SK-N-SH (cell line): ENCODE data around the gene HSPB9. TPM values are rescaled to one million over a fixed set of nuclear protein-coding genes. Genes with fewer than 3 reads are reported as not detected.

ENCODE experiments used
- CTCF ChIA-PET: fragments of 300-600, 350-600 bp; formaldehyde crosslinking; extraction: SDS; loops from one replicate; lab custom pipeline; 2021; lab: Yijun Ruan, JAX
- POLR2A ChIA-PET: fragments of 350-600 bp; sonication (Branson Sonifier 250); formaldehyde crosslinking; extraction: SDS; loops from one replicate; lab custom pipeline; 2020; ENCODE audit warnings: antibody characterized with exemption, inconsistent platforms; lab: Yijun Ruan, JAX
- DNase-seq: peaks from one replicate; pipeline ENCODE4 v3.0.0; 2012
- H2AFZ ChIP-seq: fragments of 200-600 bp; sonication (generic); 2 replicates; pipeline ENCODE4 v1.8.1; 2016; ENCODE audit warnings: antibody characterized with exemption, mild to moderate bottlenecking, low read depth
- H3F3A ChIP-seq: fragments of 200-600 bp; sonication (generic); replicated peaks from 2 replicates; pipeline ENCODE3; 2016; ENCODE audit warnings: antibody characterized with exemption, mild to moderate bottlenecking; ENCODE audit not compliant: insufficient read depth
- H3K27ac ChIP-seq, 2 experiments: fragments of 200-500 bp in 1 of 2; fragments of 200-600 bp in 1 of 2; sonication (Bioruptor generic) in 1 of 2; sonication (generic), shearing (Covaris generic) in 1 of 2; 2 replicates each; pipeline versions ENCODE4 v1.5.1 to v1.6.1; 2014 to 2016; ENCODE audit warnings: low read depth in 2 of 2, inconsistent platforms in 1 of 2, low read length in 1 of 2, mild to moderate bottlenecking in 1 of 2, mixed read lengths in 1 of 2
- H3K27me3 ChIP-seq: fragments of 200-600 bp; sonication (generic), shearing (Covaris generic); 2 replicates; pipeline ENCODE4 v1.6.1; 2016; ENCODE audit warnings: mixed run types; ENCODE audit not compliant: insufficient read depth
- H3K36me3 ChIP-seq, 2 experiments: fragments of 200-500 bp in 1 of 2; fragments of 200-600 bp in 1 of 2; sonication (Bioruptor generic) in 1 of 2; sonication (generic) in 1 of 2; replicated peaks in 1 of 2; 2 replicates each; pipeline versions ENCODE3 to v1.5.1; 2014 to 2016; ENCODE audit warnings: low read length in 1 of 2, mild to moderate bottlenecking in 1 of 2; ENCODE audit not compliant: insufficient read depth in 2 of 2, control insufficient read depth in 1 of 2
- H3K4me1 ChIP-seq, 2 experiments: fragments of 200-500 bp in 1 of 2; fragments of 200-600 bp in 1 of 2; sonication (Bioruptor generic) in 1 of 2; sonication (generic), shearing (Covaris generic) in 1 of 2; 2 replicates each; pipeline versions ENCODE4 v1.5.1 to v1.6.1; 2014 to 2016; ENCODE audit warnings: low read depth in 1 of 2, low read length in 1 of 2, mixed run types in 1 of 2; ENCODE audit not compliant: insufficient read depth in 2 of 2, control insufficient read depth in 1 of 2
- H3K4me2 ChIP-seq: fragments of 200-600 bp; sonication (generic), shearing (Covaris generic); 2 replicates; pipeline ENCODE4 v1.6.1; 2017; ENCODE audit warnings: mixed run types
- H3K4me3 ChIP-seq, 2 experiments: fragments of 200-500 bp in 1 of 2; fragments of 200-600 bp in 1 of 2; sonication (Bioruptor generic) in 1 of 2; sonication (generic), shearing (Covaris generic) in 1 of 2; 2 replicates each; pipeline versions ENCODE4 v1.5.1 to v1.8.1; 2014 to 2016; ENCODE audit warnings: low read depth in 2 of 2, inconsistent platforms in 1 of 2, low read length in 1 of 2, mild to moderate bottlenecking in 1 of 2, mixed read lengths in 1 of 2, moderate library complexity in 1 of 2
- H3K79me2 ChIP-seq: fragments of 200-600 bp; sonication (generic); 2 replicates; pipeline ENCODE4 v1.8.1; 2017; ENCODE audit warnings: mild to moderate bottlenecking; ENCODE audit not compliant: insufficient read depth
- H3K9ac ChIP-seq: fragments of 200-600 bp; sonication (generic); 2 replicates; pipeline ENCODE4 v1.6.1; 2017; ENCODE audit warnings: mixed run types
- H3K9me2 ChIP-seq: fragments of 200-600 bp; sonication (generic); 2 replicates; pipeline ENCODE4 v1.6.1; 2017; ENCODE audit warnings: mixed run types
- H3K9me3 ChIP-seq: fragments of 200-600 bp; sonication (generic); 2 replicates; pipeline ENCODE4 v1.6.1; 2017; ENCODE audit warnings: mixed run types, mild to moderate bottlenecking, moderate library complexity
- H4K20me1 ChIP-seq: fragments of 200-600 bp; sonication (generic); 2 replicates; pipeline ENCODE4 v1.6.1; 2017; ENCODE audit warnings: mild to moderate bottlenecking, mixed run types; ENCODE audit not compliant: insufficient read depth
- CHD2 ChIP-seq: fragments of 150-350 bp; IDR thresholded peaks from 2 replicates; pipeline ENCODE4 v1.6.1; 2018; ENCODE audit warnings: low read length; ENCODE audit not compliant: partially characterized antibody
- CTCF ChIP-seq: fragments of 200-600 bp; sonication (generic); IDR thresholded peaks from 2 replicates; pipeline ENCODE4 v1.6.1; 2017; ENCODE audit warnings: antibody characterized with exemption, mild to moderate bottlenecking, moderate library complexity
- ELF1 ChIP-seq: IDR thresholded peaks from 2 replicates; pipeline ENCODE4 v1.4.0; 2012
- EP300 ChIP-seq, 2 experiments: IDR thresholded peaks; 2 replicates each; pipeline versions ENCODE4 v1.4.0 to v1.6.1; 2012; ENCODE audit warnings: borderline replicate concordance in 1 of 2, low read depth in 1 of 2, low read length in 1 of 2
- EZH2phosphoT487 ChIP-seq: fragments of 200-600 bp; sonication (generic); IDR thresholded peaks from 2 replicates; pipeline ENCODE4 v1.6.1; 2017; ENCODE audit warnings: low read depth, mixed run types, mild to moderate bottlenecking, antibody characterized with exemption, moderate library complexity, borderline replicate concordance
- FOXM1 ChIP-seq: IDR thresholded peaks from 2 replicates; pipeline ENCODE4 v1.4.0; 2012; ENCODE audit warnings: low read depth, mild to moderate bottlenecking
- GATA2 ChIP-seq: sonication (generic); formaldehyde crosslinking; IDR thresholded peaks from 2 replicates; pipeline ENCODE4 v1.5.0; 2020; ENCODE audit warnings: mild to moderate bottlenecking, missing genetic modification reagents
- IRF3 ChIP-seq: fragments of 150-350 bp; IDR thresholded peaks from 2 replicates; pipeline ENCODE4 v1.6.1; 2016; ENCODE audit warnings: mild to moderate bottlenecking, low read depth, low read length
- JUND ChIP-seq: IDR thresholded peaks from 2 replicates; pipeline ENCODE4 v1.4.0; 2012
- MEF2A ChIP-seq: IDR thresholded peaks from 2 replicates; pipeline ENCODE4 v1.4.0; 2012; ENCODE audit warnings: low read depth, borderline replicate concordance
- NFIC ChIP-seq: IDR thresholded peaks from 2 replicates; pipeline ENCODE4 v1.4.0; 2012; ENCODE audit warnings: borderline replicate concordance
- RAD21 ChIP-seq: IDR thresholded peaks from 2 replicates; pipeline ENCODE4 v1.6.1; 2012; ENCODE audit warnings: mild to moderate bottlenecking, low read length
- RCOR1 ChIP-seq: fragments of 150-350 bp; IDR thresholded peaks from 2 replicates; pipeline ENCODE4 v1.6.1; 2017; ENCODE audit warnings: antibody characterized with exemption, low read length
- RFX5 ChIP-seq: IDR thresholded peaks from 2 replicates; pipeline ENCODE4 v1.6.1; 2012; ENCODE audit warnings: mild to moderate bottlenecking, improper control_type of control experiment, low read length
- SIN3A ChIP-seq: IDR thresholded peaks from 2 replicates; pipeline ENCODE4 v1.6.1; 2012; ENCODE audit warnings: low read depth, mild to moderate bottlenecking, low read length, moderate library complexity, borderline replicate concordance
- TCF12 ChIP-seq: IDR thresholded peaks from 2 replicates; pipeline ENCODE4 v1.4.0; 2012
- TEAD4 ChIP-seq: IDR thresholded peaks from 2 replicates; pipeline ENCODE4 v1.4.0; 2012; ENCODE audit warnings: mild to moderate bottlenecking, borderline replicate concordance; ENCODE audit not compliant: insufficient read depth
- USF1 ChIP-seq: IDR thresholded peaks from 2 replicates; pipeline ENCODE4 v1.4.0; 2012; ENCODE audit warnings: low read depth, borderline replicate concordance
- USF2 ChIP-seq: fragments of 150-350 bp; IDR thresholded peaks from 2 replicates; pipeline ENCODE4 v1.6.1; 2017; ENCODE audit warnings: antibody characterized with exemption, low read length, low read depth, borderline replicate concordance
- ZBTB33 ChIP-seq: IDR thresholded peaks from 2 replicates; pipeline ENCODE4 v1.4.0; 2012; ENCODE audit warnings: low read depth, borderline replicate concordance
- WGBS: methylation state at CpG from one replicate; pipeline ENCODE4 v1.1.6; 2017; ENCODE audit warnings: low lambda C conversion rate; 5-methylcytosine and 5-hydroxymethylcytosine counted together
- polyA plus RNA-seq, 3 experiments: library from polyadenylated mRNA; depleted of rRNA; stranded (reverse); fragments of >200 nt; gene quantifications; 2 replicates each; pipeline ENCODE4 v1.2.3, GENCODE V29; 2012

The HSPB9 gene
- polyA plus RNA-seq, 1 of the 3 experiments (the other 2 are of a cell fraction) = 0.05 TPM

- Histone ChIP-seq H3K4me1 (peaks cover 0 to 2% of the 10 kb centered on the region in 2 experiments; a peak in 1 of 4 replicates), H3K79me2 (no peaks in the 10 kb centered on the region), H4K20me1 (no peaks in the 10 kb centered on the region), H3K9me3 (no peaks in the 10 kb centered on the region), H2AFZ (no peak overlapping the region), H3K4me3 (no peak overlapping the region), H3F3A (no peaks in the 10 kb centered on the region), H3K36me3 (no peaks in the 10 kb centered on the region), H3K27me3 (peaks cover 7% of the 10 kb centered on the region; the same call in 1 of the 2 replicates), H3K4me2 (no peak overlapping the region)
- CTCF ChIA-PET = interaction anchor here (0.7 to 5.7 kb wide), 3 partner anchors 9 to 68 kb away, joined by 3 to 46 read pairs (median 6); no protein-coding TSS in a partner anchor
- no peak for DNase-seq
- 80% methylated on average over 5 of the region's 6 CpGs for WGBS
- POLR2A ChIA-PET = no interaction called here
- TF ChIP-seq CHD2 (no peak), USF1 (no peak), EP300 (IDR thresholded peaks at IDR 0.05; ENCODE audit: borderline replicate concordance in 1 of 2, low read depth in 1 of 2, low read length in 1 of 2) (no peak), RFX5 (no peak), MEF2A (no peak), JUND (no peak), IRF3 (no peak), TCF12 (no peak), USF2 (no peak), RCOR1 (no peak), RAD21 (no peak), SIN3A (no peak), FOXM1 (no peak), ELF1 (no peak), CTCF (no peak), NFIC (no peak), TEAD4 (no peak), GATA2 (CRISPR knock-in tag) (no peak), EZH2phosphoT487 (no peak), ZBTB33 (no peak)
- TF ChIP-seq, all 33 proteins: peak for 0
- no peak overlapping the region for H3K27ac ChIP-seq
- no peak overlapping the region for H3K9ac ChIP-seq
- H3K9me2 ChIP-seq = no peaks in the 10 kb centered on the region
These were observed 29.7 kb upstream of the HSPB9 start for GRCh38 chr17:42092939-42093338.
